Measurements from ENCODE around the gene GMDS. TPM values are rescaled to one million over a fixed set of nuclear protein-coding genes. Genes with fewer than 3 reads are reported as not detected.

Gene GMDS
- total RNA-seq, 1 donor from 2014 or later, result 7.2 TPM

GRCh38 chr6:1747531-1747930 is 497.9 kb downstream of the GMDS start:
- Histone ChIP-seq H3K36me3 (no peaks in the 10 kb centered on the region), H3K9me3 (replicated peaks) (peaks cover 5% of the 10 kb centered on the region), H3K4me3 (no peak overlapping the region), H3K27ac (replicated peaks) (no peak overlapping the region), H3K27me3 (ENCODE audit: low read depth) (no peaks in the 10 kb centered on the region), H3K4me1 (no peaks in the 10 kb centered on the region)
- TF ChIP-seq, protein P1, sequence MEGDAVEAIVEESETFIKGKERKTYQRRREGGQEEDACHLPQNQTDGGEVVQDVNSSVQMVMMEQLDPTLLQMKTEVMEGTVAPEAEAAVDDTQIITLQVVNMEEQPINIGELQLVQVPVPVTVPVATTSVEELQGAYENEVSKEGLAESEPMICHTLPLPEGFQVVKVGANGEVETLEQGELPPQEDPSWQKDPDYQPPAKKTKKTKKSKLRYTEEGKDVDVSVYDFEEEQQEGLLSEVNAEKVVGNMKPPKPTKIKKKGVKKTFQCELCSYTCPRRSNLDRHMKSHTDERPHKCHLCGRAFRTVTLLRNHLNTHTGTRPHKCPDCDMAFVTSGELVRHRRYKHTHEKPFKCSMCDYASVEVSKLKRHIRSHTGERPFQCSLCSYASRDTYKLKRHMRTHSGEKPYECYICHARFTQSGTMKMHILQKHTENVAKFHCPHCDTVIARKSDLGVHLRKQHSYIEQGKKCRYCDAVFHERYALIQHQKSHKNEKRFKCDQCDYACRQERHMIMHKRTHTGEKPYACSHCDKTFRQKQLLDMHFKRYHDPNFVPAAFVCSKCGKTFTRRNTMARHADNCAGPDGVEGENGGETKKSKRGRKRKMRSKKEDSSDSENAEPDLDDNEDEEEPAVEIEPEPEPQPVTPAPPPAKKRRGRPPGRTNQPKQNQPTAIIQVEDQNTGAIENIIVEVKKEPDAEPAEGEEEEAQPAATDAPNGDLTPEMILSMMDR (IDR thresholded peaks at IDR 0.05; ENCODE audit: borderline replicate concordance), result no peak
- intact Hi-C loops (cut with micrococcal nuclease), result no loop called here
- no peak for DNase-seq

- no peak overlapping the region for H3K4me3 ChIP-seq
- no peaks in the 10 kb centered on the region for H3K9me3 ChIP-seq (replicated peaks)
- H3K27me3 ChIP-seq (ENCODE audit: low read depth), result no peaks in the 10 kb centered on the region
- intact Hi-C loops (cut with micrococcal nuclease), result no loop called here
- DNase-seq, result no peak
- no peaks in the 10 kb centered on the region for H3K4me1 ChIP-seq
- TF ChIP-seq, protein P1 (IDR thresholded peaks at IDR 0.05; ENCODE audit: borderline replicate concordance), result no peak
- no peaks in the 10 kb centered on the region for H3K36me3 ChIP-seq
- no peak overlapping the region for H3K27ac ChIP-seq (replicated peaks)
Observed at GRCh38 chr6:1747003-1747402, 498.4 kb downstream of the GMDS start.

DNA sequence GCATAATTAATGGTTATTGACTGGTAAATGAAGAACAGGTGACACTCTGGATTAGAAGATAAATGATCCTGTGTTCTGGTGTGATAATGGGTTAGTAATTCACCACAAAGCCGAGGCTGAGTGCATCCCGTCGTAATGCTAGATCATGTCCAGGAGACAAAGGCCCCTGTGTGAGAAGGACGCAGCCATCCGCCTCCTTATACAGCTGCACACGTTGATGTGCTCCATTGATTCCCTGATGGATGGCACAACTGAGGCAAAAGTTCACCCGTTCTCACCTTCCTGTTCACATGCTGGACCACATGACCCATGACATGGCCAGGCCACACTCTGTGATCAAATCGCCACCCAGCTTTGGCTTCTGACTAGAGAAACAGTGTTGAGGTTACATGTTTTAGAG is 499.6 kb downstream of the GMDS start:
- H3K27me3 ChIP-seq (ENCODE audit: low read depth), result no peaks in the 10 kb centered on the region
- TF ChIP-seq, protein P1 (IDR thresholded peaks at IDR 0.05; ENCODE audit: borderline replicate concordance), result no peak
- H3K27ac ChIP-seq (replicated peaks), result no peak overlapping the region
- H3K4me1 ChIP-seq, result no peaks in the 10 kb centered on the region
- DNase-seq, result no peak
- H3K36me3 ChIP-seq, result no peaks in the 10 kb centered on the region
- intact Hi-C loops (cut with micrococcal nuclease), result no loop called here
- no peak overlapping the region for H3K4me3 ChIP-seq
- no peaks in the 10 kb centered on the region for H3K9me3 ChIP-seq (replicated peaks)

GRCh38 chr6:1744543-1744942 is 500.9 kb downstream of the GMDS start:
- no peak overlapping the region for H3K4me3 ChIP-seq
- no peak for DNase-seq
- no peaks in the 10 kb centered on the region for H3K27me3 ChIP-seq (ENCODE audit: low read depth)
- no peaks in the 10 kb centered on the region for H3K9me3 ChIP-seq (replicated peaks)
- no peak overlapping the region for H3K27ac ChIP-seq (replicated peaks)
- no peaks in the 10 kb centered on the region for H3K36me3 ChIP-seq
- TF ChIP-seq, protein P1 (IDR thresholded peaks at IDR 0.05; ENCODE audit: borderline replicate concordance), result no peak
- intact Hi-C loops (cut with micrococcal nuclease), result no loop called here
- H3K4me1 ChIP-seq, result no peaks in the 10 kb centered on the region

- TF ChIP-seq, protein P1 (IDR thresholded peaks at IDR 0.05; ENCODE audit: borderline replicate concordance), result no peak
- intact Hi-C loops (cut with micrococcal nuclease), result no loop called here
- no peak overlapping the region for H3K4me3 ChIP-seq
Observed at GRCh38 chr6:1739680-1740079, 505.7 kb downstream of the GMDS start.

GRCh38 chr6:1739220-1739619 is 506.2 kb downstream of the GMDS start:
- Histone ChIP-seq H3K4me1 (no peaks in the 10 kb centered on the region), H3K9me3 (replicated peaks) (no peaks in the 10 kb centered on the region), H3K27me3 (ENCODE audit: low read depth) (no peaks in the 10 kb centered on the region), H3K4me3 (no peak overlapping the region), H3K27ac (replicated peaks) (no peak overlapping the region), H3K36me3 (no peaks in the 10 kb centered on the region)
- intact Hi-C loops (cut with micrococcal nuclease), result no loop called here
- DNase-seq, result no peak
- TF ChIP-seq, protein P1 (IDR thresholded peaks at IDR 0.05; ENCODE audit: borderline replicate concordance), result no peak

More at GRCh38 chr6:1739680-1740079, 505.7 kb downstream of the GMDS start:
- no peak overlapping the region for H3K27ac ChIP-seq (replicated peaks)
- H3K27me3 ChIP-seq (ENCODE audit: low read depth), result no peaks in the 10 kb centered on the region
- no peak for DNase-seq
- no peaks in the 10 kb centered on the region for H3K36me3 ChIP-seq
- no peaks in the 10 kb centered on the region for H3K9me3 ChIP-seq (replicated peaks)
- no peaks in the 10 kb centered on the region for H3K4me1 ChIP-seq

Data from left ventricle myocardium inferior (tissue), 1 donor.